VCaP (cell line): ENCODE data around the gene KDM4D.
A peak's percentile ranks its signal among the peaks of the same experiment; 100 is the strongest.

ENCODE experiments used
- H3K27ac ChIP-seq: fragments of 450-650 bp; 2 replicates; pipeline ENCODE4 v1.5.1; 2017
- CTCF ChIP-seq: fragments of 450-650 bp; conservative IDR thresholded peaks from 2 replicates; pipeline ENCODE4 v1.5.1; 2017; ENCODE audit warnings: mild to moderate bottlenecking, moderate library complexity

The KDM4D gene

DNA sequence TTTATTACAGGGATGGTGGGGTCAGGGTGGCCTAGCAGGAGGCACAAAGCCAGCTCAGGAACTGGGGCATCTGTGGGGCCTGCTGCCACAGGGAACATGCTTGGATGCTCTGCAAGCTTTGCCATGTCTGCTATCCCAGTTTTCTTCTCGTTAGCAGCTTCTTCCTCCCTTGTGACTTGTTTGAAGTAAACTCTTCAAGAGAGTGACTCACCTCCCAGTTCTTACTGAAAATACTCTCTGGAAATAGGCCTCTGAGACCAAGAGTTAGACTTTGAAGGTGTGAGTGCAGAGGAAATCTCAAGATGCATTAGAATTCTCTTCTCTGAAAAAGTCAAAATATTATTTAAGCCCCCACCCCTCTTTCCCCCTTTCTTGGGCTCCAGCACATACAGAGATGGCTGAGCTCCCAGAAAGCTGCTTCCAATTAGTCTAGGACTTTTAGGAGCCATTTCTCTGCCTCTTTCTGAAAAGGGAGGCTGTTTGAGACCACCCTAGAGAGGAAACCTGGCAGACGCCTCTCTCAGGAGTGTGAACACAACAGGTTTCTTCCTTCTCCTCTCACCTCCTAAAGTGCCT is 15.3 kb upstream of the KDM4D start:
- no peak for TF ChIP-seq CTCF
- H3K27ac ChIP-seq, result no peak overlapping the region

DNA sequence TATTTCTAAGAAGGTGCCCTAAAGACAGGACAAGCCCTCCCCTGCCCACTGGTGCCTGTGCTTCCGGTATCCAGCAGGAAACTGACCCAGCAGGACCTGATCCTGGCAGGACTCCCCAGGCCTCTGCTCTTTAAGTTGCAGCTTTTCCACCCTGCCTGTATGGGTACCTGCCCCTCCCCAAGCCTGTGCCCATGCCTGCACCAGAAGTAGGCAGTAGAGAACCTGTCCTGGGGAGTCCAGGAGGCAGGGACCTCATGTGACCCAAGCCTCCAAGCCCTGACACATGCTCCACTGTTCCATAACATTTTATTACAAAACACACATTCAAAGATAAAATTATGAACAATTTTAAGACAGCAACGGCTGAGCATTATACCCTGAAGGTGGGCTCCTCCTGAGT is 14.3 kb upstream of the KDM4D start:
- no peak for TF ChIP-seq CTCF
- no peak overlapping the region for H3K27ac ChIP-seq

DNA sequence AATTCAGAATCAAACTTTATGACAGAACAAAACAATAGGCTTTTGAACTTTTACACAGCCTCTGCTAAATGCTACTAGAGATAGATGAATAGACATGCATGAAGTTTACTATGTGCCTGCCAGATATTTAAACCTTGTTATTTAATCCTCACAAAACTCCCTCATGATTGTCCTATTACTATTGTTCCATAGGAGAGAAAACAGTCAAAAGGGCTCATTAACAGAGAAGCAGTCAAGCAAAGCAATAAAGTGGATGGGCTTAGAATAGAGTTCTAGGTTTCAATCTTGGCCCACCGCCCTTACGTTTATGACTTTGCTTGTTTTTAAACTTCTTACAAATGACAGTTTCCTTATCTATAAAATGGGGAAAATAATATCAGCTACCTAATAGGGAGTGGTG is 13.0 kb upstream of the KDM4D start:
- no peak for TF ChIP-seq CTCF
- H3K27ac ChIP-seq, result no peak overlapping the region

GRCh38 chr11:94961255-94961654 is 12.3 kb upstream of the KDM4D start:
- no peak overlapping the region for H3K27ac ChIP-seq
- TF ChIP-seq CTCF, result no peak

DNA sequence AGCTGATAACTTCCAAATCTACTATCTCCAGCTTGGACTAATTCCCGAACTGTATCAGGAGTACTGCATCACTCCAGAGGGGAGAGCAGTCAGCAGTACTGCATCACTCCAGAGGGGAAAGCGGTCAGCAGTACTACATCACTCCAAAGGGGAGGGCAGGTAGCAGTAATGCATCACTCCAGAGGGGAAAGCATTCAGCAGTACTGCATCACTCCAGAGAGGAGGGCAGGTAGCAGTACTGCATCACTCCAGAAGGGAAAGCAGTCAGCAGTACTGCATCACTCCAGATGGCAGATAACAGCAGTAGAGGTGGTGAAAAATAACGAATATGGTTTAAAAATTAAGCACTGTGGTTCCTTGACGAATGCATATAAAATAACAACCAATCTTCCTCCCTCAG is 8.6 kb upstream of the KDM4D start:
- no peak for TF ChIP-seq CTCF
- H3K27ac ChIP-seq, result no peak overlapping the region

DNA sequence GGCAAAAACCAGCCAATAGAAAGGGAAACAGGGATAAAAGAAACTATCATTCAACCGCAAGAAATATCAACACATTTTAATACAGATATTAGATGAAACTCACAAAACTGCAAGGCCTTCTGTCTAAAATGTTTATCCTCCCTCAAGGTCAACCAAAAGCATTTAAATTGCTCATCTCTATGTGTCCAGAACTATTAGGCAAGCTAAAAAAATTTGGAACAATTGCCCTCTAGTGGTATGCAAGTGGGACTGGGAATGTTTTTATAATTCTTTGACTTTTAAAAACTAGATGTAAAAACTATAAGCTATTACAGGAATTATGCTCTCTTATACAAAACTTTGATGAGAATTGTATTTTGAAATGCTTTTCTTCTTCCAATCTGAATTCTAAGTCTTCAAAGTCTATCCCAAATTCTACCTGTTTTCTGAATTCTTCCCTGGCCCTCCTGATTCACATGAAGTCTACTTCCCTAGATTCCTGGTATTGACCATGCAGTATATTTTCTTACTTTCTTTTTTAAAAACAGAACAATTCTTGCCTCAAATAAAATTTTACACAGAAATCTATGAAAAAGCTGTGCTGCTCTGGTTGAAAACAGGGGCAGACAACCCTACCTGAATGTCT is 5.1 kb upstream of the KDM4D start:
- TF ChIP-seq CTCF, result peak; percentile 84

DNA sequence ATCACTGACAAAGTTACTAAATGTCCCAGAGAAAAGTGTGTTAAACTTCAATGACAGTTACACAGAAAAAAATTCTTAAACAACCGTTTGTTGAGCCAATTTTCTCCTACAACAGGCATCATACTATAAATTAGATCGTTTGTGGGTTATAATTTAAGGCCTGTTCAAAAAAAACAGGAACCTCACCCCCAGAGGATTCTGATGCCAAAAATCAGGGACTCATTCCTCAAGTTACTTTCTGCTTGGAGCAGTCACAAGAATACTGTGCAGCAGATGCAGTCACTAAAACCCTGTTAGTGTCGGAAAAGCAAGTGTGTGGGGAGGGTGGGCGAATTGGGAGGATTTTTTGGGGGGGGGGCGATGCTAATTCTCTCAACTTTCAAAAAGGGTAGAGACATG is 810 bp upstream of the KDM4D start:
- peak overlapping the region; percentile 80; the same call in 1 of the 2 replicates for H3K27ac ChIP-seq
- no peak for TF ChIP-seq CTCF

More for the DNA sequence above, 5.1 kb upstream of the KDM4D start:
- H3K27ac ChIP-seq, result no peak overlapping the region
